ENCODE measurements around the gene PLCB1.
"Not testable (repeated sequence)": the region's sequence is repeated elsewhere in the genome, so short reads cannot be mapped to it uniquely, and the experiment has no call there.

The PLCB1 gene

DNA sequence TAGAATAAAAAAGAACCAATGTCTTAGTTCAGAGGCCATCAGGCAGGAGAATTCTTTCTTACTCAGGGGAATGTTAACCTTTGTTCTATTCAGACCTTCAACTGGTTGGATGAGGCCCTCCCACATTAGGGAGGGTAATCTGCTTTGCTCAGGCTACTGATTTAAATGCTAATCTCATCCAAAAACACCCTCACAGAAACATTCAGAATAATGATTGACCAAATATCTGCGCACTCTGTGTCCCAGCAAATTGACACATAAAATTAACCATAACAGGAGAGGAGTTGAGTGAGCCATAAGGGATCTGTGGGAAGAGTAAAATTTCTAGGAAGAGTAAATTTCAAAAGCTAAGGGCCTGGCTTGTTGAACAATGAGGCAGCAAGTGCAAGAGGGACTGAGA lies 702.8 kb downstream of the PLCB1 start:
- H3K4me3 ChIP-seq (ENCODE audit: control insufficient read depth, low read depth, low read length) = no peak overlapping the region
- TF ChIP-seq, protein P1, sequence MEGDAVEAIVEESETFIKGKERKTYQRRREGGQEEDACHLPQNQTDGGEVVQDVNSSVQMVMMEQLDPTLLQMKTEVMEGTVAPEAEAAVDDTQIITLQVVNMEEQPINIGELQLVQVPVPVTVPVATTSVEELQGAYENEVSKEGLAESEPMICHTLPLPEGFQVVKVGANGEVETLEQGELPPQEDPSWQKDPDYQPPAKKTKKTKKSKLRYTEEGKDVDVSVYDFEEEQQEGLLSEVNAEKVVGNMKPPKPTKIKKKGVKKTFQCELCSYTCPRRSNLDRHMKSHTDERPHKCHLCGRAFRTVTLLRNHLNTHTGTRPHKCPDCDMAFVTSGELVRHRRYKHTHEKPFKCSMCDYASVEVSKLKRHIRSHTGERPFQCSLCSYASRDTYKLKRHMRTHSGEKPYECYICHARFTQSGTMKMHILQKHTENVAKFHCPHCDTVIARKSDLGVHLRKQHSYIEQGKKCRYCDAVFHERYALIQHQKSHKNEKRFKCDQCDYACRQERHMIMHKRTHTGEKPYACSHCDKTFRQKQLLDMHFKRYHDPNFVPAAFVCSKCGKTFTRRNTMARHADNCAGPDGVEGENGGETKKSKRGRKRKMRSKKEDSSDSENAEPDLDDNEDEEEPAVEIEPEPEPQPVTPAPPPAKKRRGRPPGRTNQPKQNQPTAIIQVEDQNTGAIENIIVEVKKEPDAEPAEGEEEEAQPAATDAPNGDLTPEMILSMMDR (IDR thresholded peaks at IDR 0.05; ENCODE audit: control insufficient read depth, insufficient read depth, low read depth, low read length, missing control alignments) = no peak
- no peak for DNase-seq (ENCODE audit: low read depth)

DNA sequence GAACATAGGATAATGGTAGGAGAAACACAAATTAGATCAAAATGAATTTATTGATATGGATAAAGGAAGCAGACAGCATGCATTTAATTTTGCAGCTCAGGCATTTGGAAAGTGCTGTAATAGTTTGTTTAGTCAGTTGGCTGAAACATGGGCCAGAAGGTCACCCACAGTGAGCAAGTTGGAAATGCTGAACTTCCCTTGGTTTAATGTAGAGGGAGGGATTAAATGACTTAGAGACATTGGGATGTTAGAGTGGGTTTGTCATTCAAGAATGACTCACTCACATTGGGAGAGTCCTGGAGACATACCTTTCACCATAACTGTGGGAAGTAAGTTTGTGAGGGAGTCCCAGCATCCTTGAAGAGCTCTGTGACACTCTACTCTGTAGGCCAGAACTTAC lies 705.3 kb downstream of the PLCB1 start:
- DNase-seq (ENCODE audit: low read depth) = peak; percentile 66
- no peak overlapping the region for H3K4me3 ChIP-seq (ENCODE audit: control insufficient read depth, low read depth, low read length)
- TF ChIP-seq, protein P1 (IDR thresholded peaks at IDR 0.05; ENCODE audit: control insufficient read depth, insufficient read depth, low read depth, low read length, missing control alignments) = no peak

DNA sequence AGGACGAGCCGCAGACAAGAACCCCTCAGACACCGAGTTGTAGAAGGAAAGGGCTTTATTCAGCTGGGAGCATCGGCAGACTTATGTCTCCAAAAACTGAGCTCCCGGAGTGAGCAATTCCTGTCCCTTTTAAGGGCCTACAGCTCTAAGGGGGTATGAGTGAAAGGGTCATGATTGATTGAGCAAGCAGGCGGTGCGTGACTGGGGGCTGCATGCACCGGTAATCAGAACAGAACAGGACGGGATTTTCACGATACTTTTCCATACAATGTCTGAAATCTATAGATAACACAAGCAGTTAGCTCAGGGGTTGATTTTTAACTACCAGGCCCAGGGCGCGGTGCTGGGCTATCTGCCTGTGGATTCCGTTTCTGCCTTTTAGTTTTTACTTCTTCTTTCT lies 710.5 kb downstream of the PLCB1 start:
- no peak for DNase-seq (ENCODE audit: low read depth)
- H3K4me3 ChIP-seq (ENCODE audit: control insufficient read depth, low read depth, low read length) = no peak overlapping the region
- TF ChIP-seq, protein P1 (IDR thresholded peaks at IDR 0.05; ENCODE audit: control insufficient read depth, insufficient read depth, low read depth, low read length, missing control alignments) = no peak

DNA sequence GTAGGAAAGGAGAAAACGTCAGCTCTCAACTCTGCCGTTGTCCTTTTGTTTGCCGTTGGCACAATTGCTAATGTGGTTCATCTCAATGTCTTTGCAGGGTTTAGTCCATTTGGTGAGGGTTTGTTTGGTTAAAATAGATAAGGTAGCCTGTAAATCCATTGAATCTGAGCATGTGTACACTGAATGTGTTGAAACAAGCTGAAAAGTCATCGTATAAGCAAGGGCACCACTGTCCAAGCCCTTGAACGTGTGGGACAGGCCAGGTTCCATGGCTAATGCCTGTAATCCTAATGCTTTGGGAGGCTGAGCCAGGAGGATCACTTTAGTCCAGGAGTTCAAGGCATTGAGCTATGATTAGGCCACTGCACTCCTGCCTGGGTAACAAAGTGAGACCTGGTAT lies 712.1 kb downstream of the PLCB1 start:
- DNase-seq (ENCODE audit: low read depth) = no peak
- H3K4me3 ChIP-seq (ENCODE audit: control insufficient read depth, low read depth, low read length) = no peak overlapping the region
- TF ChIP-seq, protein P1 (IDR thresholded peaks at IDR 0.05; ENCODE audit: control insufficient read depth, insufficient read depth, low read depth, low read length, missing control alignments) = no peak

DNA sequence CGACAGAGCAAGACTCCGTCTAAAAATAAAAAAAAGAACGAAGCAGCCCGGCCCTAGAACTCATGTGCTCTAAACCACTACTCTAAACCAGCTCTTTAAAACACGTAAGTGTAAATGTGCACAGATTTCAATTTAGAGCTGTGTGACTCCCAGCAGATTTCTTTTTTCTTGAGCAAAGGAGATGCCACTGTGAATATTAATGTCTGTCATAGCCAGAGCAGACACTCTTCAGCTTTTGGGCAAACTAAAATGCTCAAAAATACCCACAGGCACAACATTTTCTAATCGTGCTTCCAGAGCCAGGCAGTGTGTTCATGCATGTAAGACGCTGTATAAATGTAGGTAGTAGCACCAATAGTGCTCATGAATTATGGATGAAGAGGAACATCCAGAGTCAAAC lies 717.9 kb downstream of the PLCB1 start:
- H3K4me3 ChIP-seq (ENCODE audit: control insufficient read depth, low read depth, low read length) = no peak overlapping the region
- TF ChIP-seq, protein P1 (IDR thresholded peaks at IDR 0.05; ENCODE audit: control insufficient read depth, insufficient read depth, low read depth, low read length, missing control alignments) = no peak
- DNase-seq (ENCODE audit: low read depth) = no peak

DNA sequence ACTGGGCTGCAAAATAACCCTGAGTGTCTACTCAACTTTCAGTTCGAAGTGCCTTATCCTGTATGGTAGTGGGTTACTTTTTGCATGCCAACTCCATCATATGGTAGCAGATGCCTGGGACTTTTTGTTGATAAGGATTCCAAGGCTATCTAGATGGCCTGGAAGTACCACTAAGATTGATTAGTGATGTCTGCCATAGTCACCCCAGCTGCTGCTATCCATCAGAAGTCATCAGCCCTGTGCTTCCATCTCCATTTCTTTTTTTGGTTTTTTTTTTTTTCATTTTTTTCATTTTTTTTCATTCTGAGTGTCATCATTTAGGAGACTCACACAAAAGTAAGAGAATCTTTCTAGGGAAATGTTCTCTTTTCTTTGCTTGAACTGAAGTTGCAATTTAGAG lies 719.4 kb downstream of the PLCB1 start:
- TF ChIP-seq, protein P1 (IDR thresholded peaks at IDR 0.05; ENCODE audit: control insufficient read depth, insufficient read depth, low read depth, low read length, missing control alignments) = no peak
- DNase-seq (ENCODE audit: low read depth) = no peak
- no peak overlapping the region for H3K4me3 ChIP-seq (ENCODE audit: control insufficient read depth, low read depth, low read length)

DNA sequence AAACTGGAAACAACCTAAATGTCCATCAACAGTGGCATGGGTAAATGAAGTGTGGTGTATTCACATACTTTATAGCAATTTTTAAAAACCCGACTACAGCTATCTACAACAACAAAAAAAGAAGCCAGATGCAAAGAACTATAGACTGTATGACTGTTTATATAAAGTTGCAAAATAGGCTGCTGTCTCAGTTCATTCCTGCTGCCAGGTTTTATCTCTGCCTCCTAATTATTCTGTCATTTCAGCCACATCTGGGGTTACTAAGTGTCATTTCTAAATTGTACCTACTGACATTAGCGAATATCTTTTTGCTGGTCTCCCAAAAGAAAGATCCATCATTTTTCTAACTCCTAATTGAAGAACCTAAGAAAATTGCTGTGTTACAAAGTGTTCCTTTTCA lies 719.9 kb downstream of the PLCB1 start:
- DNase-seq (ENCODE audit: low read depth) = not testable (repeated sequence)

DNA sequence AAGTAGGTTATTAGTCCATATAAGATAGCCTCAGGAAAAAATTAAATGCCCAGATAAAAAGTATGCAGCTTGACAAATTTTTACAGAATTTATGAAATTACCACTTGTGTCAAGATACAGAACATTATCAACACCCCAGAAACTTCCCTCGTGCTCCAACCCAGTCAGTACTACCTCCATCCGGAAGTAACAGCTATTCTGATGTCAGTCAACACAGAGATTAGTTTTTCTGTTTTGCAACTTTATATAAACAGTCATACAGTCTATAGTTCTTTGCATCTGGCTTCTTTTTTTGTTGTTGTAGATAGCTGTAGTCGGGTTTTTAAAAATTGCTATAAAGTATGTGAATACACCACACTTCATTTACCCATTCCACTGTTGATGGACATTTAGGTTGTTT lies 721.1 kb downstream of the PLCB1 start:
- not testable (repeated sequence) for DNase-seq (ENCODE audit: low read depth)

More for the DNA sequence above, 719.9 kb downstream of the PLCB1 start:
- H3K4me3 ChIP-seq (ENCODE audit: control insufficient read depth, low read depth, low read length) = not testable (repeated sequence)

More for the DNA sequence above, 721.1 kb downstream of the PLCB1 start:
- not testable (repeated sequence) for H3K4me3 ChIP-seq (ENCODE audit: control insufficient read depth, low read depth, low read length)

Measured in AG09309 (cell line).